ENCODE results near the gene GYPA.
A peak's percentile ranks its signal among the peaks of the same experiment; 100 is the strongest.

Gene GYPA

DNA sequence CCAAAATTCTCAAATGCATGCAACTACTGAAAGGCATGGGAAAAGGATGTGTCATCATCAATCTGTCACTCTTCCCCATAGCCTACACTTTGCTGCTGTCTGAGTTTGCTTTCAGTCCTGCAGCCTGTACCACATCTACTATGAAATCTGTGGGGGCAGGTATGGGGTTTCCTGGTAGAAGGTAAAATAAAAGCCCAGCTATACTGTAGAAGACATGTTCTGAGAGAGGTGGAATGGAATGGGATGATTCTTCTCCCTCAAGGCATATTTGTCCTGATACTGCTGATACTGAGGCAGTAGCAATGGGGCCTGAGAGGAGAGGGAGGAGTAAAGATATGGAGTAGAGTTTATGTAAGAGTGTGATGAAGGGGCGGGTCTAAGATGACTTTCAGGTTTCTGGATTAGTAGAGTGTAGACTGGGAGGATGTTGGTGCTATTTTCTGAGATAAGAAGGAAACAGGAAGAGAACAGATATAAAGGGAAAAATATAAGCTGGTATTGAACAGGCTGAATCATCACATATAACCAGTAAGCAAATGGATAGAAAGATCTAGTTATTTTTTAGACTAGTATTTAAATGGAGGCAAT lies 38.7 kb upstream of the GYPA start:
- H3K36me3 Mint-ChIP-seq (ENCODE audit: low read depth), result no peaks in the 10 kb centered on the region
- H3K27ac Mint-ChIP-seq, result no peak overlapping the region
- no peak overlapping the region for H3K4me3 Mint-ChIP-seq
- H3K4me1 Mint-ChIP-seq, result peaks cover 28% of the 10 kb centered on the region
- H3K9me3 Mint-ChIP-seq, result no peaks in the 10 kb centered on the region
- TF ChIP-seq, protein P1, sequence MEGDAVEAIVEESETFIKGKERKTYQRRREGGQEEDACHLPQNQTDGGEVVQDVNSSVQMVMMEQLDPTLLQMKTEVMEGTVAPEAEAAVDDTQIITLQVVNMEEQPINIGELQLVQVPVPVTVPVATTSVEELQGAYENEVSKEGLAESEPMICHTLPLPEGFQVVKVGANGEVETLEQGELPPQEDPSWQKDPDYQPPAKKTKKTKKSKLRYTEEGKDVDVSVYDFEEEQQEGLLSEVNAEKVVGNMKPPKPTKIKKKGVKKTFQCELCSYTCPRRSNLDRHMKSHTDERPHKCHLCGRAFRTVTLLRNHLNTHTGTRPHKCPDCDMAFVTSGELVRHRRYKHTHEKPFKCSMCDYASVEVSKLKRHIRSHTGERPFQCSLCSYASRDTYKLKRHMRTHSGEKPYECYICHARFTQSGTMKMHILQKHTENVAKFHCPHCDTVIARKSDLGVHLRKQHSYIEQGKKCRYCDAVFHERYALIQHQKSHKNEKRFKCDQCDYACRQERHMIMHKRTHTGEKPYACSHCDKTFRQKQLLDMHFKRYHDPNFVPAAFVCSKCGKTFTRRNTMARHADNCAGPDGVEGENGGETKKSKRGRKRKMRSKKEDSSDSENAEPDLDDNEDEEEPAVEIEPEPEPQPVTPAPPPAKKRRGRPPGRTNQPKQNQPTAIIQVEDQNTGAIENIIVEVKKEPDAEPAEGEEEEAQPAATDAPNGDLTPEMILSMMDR (IDR thresholded peaks at IDR 0.05), result no peak
- DNase-seq, result no peak
- no peaks in the 10 kb centered on the region for H3K27me3 Mint-ChIP-seq (ENCODE audit: low read depth, poor library complexity)

DNA sequence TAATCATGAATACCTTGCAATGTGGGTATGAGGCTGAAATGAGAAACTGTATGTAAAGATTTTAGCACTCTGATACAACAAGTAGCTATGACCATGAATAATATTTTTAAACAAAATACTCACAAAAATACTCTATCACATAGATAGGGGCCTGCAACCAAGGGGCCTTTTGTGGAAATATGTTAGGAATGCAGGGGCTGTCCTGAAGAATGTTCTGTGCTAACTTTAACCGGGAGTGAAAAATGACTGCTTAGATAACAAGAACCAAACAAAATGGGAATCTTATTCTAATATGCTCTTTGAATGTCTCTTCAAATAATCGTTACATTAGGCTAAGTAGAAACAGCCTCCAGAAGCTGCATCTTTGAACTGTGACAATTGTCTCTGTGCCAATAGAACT lies 37.9 kb upstream of the GYPA start:
- TF ChIP-seq, protein P1 (IDR thresholded peaks at IDR 0.05), result no peak
- no peak for DNase-seq
- H3K4me3 Mint-ChIP-seq, result no peak overlapping the region
- H3K4me1 Mint-ChIP-seq, result peaks cover 28% of the 10 kb centered on the region
- no peaks in the 10 kb centered on the region for H3K9me3 Mint-ChIP-seq
- no peak overlapping the region for H3K27ac Mint-ChIP-seq
- H3K27me3 Mint-ChIP-seq (ENCODE audit: low read depth, poor library complexity), result peaks cover 2% of the 10 kb centered on the region
- no peaks in the 10 kb centered on the region for H3K36me3 Mint-ChIP-seq (ENCODE audit: low read depth)

GRCh38 chr4:144176476-144176875 lies 36.0 kb upstream of the GYPA start:
- Mint-ChIP-seq H3K4me3 (no peak overlapping the region), H3K9me3 (no peaks in the 10 kb centered on the region), H3K4me1 (peaks cover 28% of the 10 kb centered on the region), H3K27me3 (ENCODE audit: low read depth, poor library complexity) (peaks cover 3% of the 10 kb centered on the region), H3K36me3 (ENCODE audit: low read depth) (no peaks in the 10 kb centered on the region), H3K27ac (no peak overlapping the region)
- DNase-seq, result no peak
- TF ChIP-seq, protein P1 (IDR thresholded peaks at IDR 0.05), result no peak

GRCh38 chr4:144174401-144175067 lies 34.0 kb upstream of the GYPA start:
- TF ChIP-seq, protein P1 (IDR thresholded peaks at IDR 0.05), result peak; percentile 43
- H3K36me3 Mint-ChIP-seq (ENCODE audit: low read depth), result no peaks in the 10 kb centered on the region
- peaks cover 28% of the 10 kb centered on the region for H3K4me1 Mint-ChIP-seq
- H3K9me3 Mint-ChIP-seq, result no peaks in the 10 kb centered on the region
- peaks cover 12% of the 10 kb centered on the region for H3K27me3 Mint-ChIP-seq (ENCODE audit: low read depth, poor library complexity)
- DNase-seq, result no peak
- H3K27ac Mint-ChIP-seq, result no peak overlapping the region
- H3K4me3 Mint-ChIP-seq, result no peak overlapping the region

- Mint-ChIP-seq H3K27ac (no peak overlapping the region), H3K27me3 (ENCODE audit: low read depth, poor library complexity) (peaks cover 15% of the 10 kb centered on the region), H3K36me3 (ENCODE audit: low read depth) (no peaks in the 10 kb centered on the region), H3K4me3 (no peak overlapping the region), H3K4me1 (peaks cover 13% of the 10 kb centered on the region), H3K9me3 (no peaks in the 10 kb centered on the region)
- TF ChIP-seq, protein P1 (IDR thresholded peaks at IDR 0.05), result no peak
- DNase-seq, result no peak
These were observed 31.2 kb upstream of the GYPA start for GRCh38 chr4:144171697-144172096.

DNA sequence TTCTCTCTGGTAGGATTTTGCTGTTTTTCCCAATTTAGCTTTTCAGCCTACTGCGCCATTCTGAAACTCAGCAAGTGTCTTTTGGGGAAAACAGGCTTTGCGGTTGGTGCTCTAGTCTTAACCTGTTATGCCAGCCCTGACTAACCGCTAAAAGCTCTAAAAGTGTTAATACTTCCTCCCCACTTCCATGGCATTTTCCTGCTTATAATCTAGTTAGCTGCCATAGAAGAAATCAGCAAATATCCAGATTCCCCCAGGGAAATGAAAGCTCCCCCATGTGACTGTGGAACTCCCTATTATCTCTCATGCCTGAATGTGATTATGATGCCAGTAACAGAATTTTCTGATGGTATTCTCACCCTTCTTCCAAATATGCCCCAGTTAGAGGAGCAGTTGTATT lies 28.7 kb upstream of the GYPA start:
- H3K4me1 Mint-ChIP-seq, result no peaks in the 10 kb centered on the region
- H3K9me3 Mint-ChIP-seq, result no peaks in the 10 kb centered on the region
- H3K27ac Mint-ChIP-seq, result no peak overlapping the region
- TF ChIP-seq, protein P1 (IDR thresholded peaks at IDR 0.05), result no peak
- no peaks in the 10 kb centered on the region for H3K36me3 Mint-ChIP-seq (ENCODE audit: low read depth)
- DNase-seq, result no peak
- H3K27me3 Mint-ChIP-seq (ENCODE audit: low read depth, poor library complexity), result peaks cover 15% of the 10 kb centered on the region
- no peak overlapping the region for H3K4me3 Mint-ChIP-seq
